Measurements from ENCODE around the gene MAG.

MAG gene

DNA sequence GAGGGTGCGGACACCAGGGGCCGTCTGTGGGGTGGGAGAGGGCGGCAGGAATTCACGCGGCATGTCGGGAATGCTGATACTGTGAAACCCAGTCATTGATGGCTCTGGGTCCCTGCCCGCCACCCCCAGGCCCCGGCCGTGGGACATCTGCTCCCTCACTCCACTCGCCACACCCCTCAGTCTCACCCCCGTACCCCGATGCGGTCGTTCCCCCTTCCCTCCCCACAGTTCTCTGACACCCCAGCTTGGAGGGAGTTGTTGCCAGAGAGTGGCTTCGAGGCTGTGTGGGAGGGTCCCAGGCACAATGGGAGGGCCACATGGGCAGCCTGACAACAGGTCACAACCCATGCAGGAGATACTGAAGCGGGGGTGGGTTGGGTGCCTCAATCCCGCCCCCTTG is 1.8 kb downstream of the MAG start:
- peaks cover 13% of the 10 kb centered on the region for H3K4me1 ChIP-seq (ENCODE audit: insufficient read depth, insufficient read length)
- H3K9me3 ChIP-seq (ENCODE audit: insufficient read depth, low read length) = no peaks in the 10 kb centered on the region
- DNase-seq (ENCODE audit: low read depth, low spot score) = no peak

DNA sequence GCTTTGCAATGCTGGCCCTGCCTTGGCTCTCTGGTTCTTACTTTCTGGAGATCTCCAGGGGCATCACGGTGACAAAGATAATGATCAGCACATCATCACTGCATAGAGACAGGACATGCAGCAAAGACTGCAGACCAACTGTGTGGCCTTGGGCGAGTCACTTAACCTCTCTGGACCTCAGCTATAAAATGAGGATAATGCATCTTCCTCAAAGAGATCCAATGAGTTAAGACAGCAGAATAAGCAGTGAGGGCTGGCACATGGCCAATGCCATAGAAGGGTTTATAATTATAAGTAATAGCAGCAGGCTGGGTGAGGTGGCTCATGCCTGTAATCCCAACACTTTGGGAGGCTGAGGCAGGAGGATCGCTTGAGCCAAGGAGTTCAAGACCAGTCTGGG is 2.4 kb downstream of the MAG start:
- H3K4me1 ChIP-seq (ENCODE audit: insufficient read depth, insufficient read length) = peaks cover 11% of the 10 kb centered on the region
- no peaks in the 10 kb centered on the region for H3K36me3 ChIP-seq (ENCODE audit: insufficient read depth, insufficient read length, low read length)
- H3K4me3 ChIP-seq (ENCODE audit: insufficient read length, low read depth) = no peak overlapping the region
- no peaks in the 10 kb centered on the region for H3K9me3 ChIP-seq (ENCODE audit: insufficient read depth, low read length)
- no peak for DNase-seq (ENCODE audit: low read depth, low spot score)
- no peaks in the 10 kb centered on the region for H3K27me3 ChIP-seq (ENCODE audit: insufficient read depth, insufficient read length)
- H3K9ac ChIP-seq (ENCODE audit: insufficient read length, low read depth) = no peak overlapping the region
- TF ChIP-seq SUZ12 (IDR thresholded peaks at IDR 0.05; ENCODE audit: extremely low read depth, insufficient read depth, insufficient read length) (no peak), ZNF274 (IDR thresholded peaks at IDR 0.05; ENCODE audit: low read depth, low read length) (no peak), YY1 (IDR thresholded peaks at IDR 0.05; ENCODE audit: insufficient read depth, insufficient read length) (no peak)

More for the DNA sequence above, 1.8 kb downstream of the MAG start:
- no peaks in the 10 kb centered on the region for H3K27me3 ChIP-seq (ENCODE audit: insufficient read depth, insufficient read length)
- no peak overlapping the region for H3K9ac ChIP-seq (ENCODE audit: insufficient read length, low read depth)
- no peaks in the 10 kb centered on the region for H3K36me3 ChIP-seq (ENCODE audit: insufficient read depth, insufficient read length, low read length)
- H3K4me3 ChIP-seq (ENCODE audit: insufficient read length, low read depth) = no peak overlapping the region
- TF ChIP-seq SUZ12 (IDR thresholded peaks at IDR 0.05; ENCODE audit: extremely low read depth, insufficient read depth, insufficient read length) (no peak), YY1 (IDR thresholded peaks at IDR 0.05; ENCODE audit: insufficient read depth, insufficient read length) (no peak), ZNF274 (IDR thresholded peaks at IDR 0.05; ENCODE audit: low read depth, low read length) (no peak)

DNA sequence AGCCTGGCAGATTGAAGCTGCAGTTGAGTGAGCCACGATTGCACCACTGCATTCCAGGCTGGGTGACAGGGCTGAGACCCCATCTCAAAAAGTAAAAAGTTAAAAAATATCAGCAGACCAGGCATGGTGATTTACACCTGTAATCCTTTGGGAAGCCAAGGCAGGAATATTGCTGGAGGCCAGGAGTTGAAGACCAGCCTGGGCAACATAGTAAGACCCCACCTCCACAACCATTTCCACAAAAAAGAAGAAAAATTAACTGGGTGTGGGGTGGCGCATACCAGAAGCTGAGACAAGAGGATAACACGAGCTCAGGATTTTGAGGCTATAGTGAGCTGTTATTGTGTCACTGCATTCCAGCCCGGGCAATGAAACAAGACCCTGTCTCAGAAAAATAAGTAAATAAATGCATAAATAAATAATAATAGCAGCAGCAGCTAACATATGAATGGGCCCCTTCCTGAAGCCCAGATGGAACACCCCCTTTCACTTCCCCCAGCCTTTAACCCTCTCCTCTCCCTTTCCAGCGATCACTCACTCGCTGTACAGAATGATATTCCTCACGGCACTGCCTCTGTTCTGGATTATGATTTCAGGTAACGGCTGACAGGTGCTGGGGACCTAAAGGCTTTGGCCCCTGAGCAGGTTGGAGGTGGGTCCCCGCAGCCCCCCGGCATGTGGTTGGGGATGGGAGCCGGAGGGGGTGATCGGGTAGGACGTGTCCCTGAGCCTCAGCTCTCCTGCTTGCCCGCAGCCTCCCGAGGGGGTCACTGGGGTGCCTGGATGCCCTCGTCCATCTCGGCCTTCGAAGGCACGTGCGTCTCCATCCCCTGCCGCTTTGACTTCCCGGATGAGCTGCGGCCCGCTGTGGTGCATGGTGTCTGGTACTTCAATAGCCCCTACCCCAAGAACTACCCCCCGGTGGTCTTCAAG is 3.2 kb downstream of the MAG start:
- H3K27me3 ChIP-seq (ENCODE audit: insufficient read depth, insufficient read length) = no peaks in the 10 kb centered on the region
- no peak overlapping the region for H3K4me3 ChIP-seq (ENCODE audit: insufficient read length, low read depth)
- TF ChIP-seq SUZ12 (IDR thresholded peaks at IDR 0.05; ENCODE audit: extremely low read depth, insufficient read depth, insufficient read length) (no peak), ZNF274 (IDR thresholded peaks at IDR 0.05; ENCODE audit: low read depth, low read length) (no peak), YY1 (IDR thresholded peaks at IDR 0.05; ENCODE audit: insufficient read depth, insufficient read length) (no peak)
- peaks cover 13% of the 10 kb centered on the region for H3K4me1 ChIP-seq (ENCODE audit: insufficient read depth, insufficient read length)
- H3K9me3 ChIP-seq (ENCODE audit: insufficient read depth, low read length) = no peaks in the 10 kb centered on the region
- DNase-seq (ENCODE audit: low read depth, low spot score) = no peak
- no peak overlapping the region for H3K9ac ChIP-seq (ENCODE audit: insufficient read length, low read depth)
- H3K36me3 ChIP-seq (ENCODE audit: insufficient read depth, insufficient read length, low read length) = no peaks in the 10 kb centered on the region

DNA sequence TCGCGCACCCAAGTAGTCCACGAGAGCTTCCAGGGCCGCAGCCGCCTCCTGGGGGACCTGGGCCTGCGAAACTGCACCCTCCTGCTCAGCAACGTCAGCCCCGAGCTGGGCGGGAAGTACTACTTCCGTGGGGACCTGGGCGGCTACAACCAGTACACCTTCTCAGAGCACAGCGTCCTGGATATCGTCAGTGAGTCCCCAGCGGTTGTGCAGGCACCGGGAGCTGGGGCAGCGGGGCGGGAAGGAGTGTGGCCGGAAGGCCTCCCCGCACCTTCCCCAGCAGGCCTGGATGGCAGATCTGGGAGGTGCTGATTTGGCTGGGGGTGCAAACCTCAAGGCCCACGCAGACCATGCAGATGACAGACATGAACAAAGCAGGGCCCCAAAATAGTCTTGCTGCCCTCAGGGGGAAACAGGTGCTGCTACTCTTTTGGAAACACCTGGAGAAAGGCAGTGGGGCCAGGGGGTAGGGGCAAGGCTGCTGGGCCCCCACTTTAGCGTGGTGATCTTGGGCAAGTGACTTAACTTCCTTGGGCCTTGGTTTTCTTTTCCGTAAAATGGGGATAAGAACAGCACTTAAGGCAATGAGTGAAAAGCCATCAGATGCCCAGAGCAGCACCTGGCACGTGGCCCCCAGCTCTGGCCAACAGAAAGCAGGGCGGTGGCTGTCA is 4.0 kb downstream of the MAG start:
- Histone ChIP-seq H3K9me3 (ENCODE audit: insufficient read depth, low read length) (no peaks in the 10 kb centered on the region), H3K4me3 (ENCODE audit: insufficient read length, low read depth) (no peak overlapping the region), H3K9ac (ENCODE audit: insufficient read length, low read depth) (no peak overlapping the region), H3K4me1 (ENCODE audit: insufficient read depth, insufficient read length) (peaks cover 10% of the 10 kb centered on the region), H3K36me3 (ENCODE audit: insufficient read depth, insufficient read length, low read length) (no peaks in the 10 kb centered on the region), H3K27me3 (ENCODE audit: insufficient read depth, insufficient read length) (no peaks in the 10 kb centered on the region)
- TF ChIP-seq YY1 (IDR thresholded peaks at IDR 0.05; ENCODE audit: insufficient read depth, insufficient read length) (no peak), SUZ12 (IDR thresholded peaks at IDR 0.05; ENCODE audit: extremely low read depth, insufficient read depth, insufficient read length) (no peak)
- no peak for DNase-seq (ENCODE audit: low read depth, low spot score)

DNA sequence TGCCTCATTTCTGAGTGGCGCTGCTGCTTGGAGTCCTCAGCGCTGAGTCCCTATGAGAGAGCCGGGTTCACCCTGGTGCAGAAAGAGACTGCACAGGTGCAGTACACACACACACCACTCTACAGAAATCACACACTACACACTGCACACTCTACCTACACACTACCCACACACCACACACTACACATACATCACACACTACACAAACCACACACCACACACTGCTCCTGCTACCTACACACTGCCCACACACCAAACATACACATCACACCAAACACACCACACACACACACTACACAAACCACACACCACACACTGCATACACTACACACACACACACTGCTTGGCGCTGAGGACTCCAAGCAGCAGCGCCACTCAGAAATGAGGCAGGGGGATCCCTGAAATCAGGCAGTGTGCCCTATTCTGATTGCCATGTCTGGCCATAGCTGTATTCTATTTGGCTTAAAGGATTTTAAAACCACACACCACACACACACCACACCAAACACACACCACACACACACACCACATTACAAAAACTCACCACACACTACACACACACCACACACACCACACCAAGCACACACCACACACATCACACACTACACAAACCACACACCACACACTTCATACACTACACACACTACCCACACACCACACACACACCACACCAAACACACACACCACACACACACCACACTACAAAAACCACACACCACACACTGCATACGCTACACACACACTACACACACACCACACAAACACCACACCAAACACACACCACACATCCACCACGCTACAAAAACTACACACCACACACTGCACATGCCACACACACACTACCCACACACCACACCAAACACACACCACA is 4.9 kb downstream of the MAG start:
- DNase-seq (ENCODE audit: low read depth, low spot score) = no peak
- Histone ChIP-seq H3K27me3 (ENCODE audit: insufficient read depth, insufficient read length) (no peaks in the 10 kb centered on the region), H3K36me3 (ENCODE audit: insufficient read depth, insufficient read length, low read length) (no peaks in the 10 kb centered on the region), H3K4me1 (ENCODE audit: insufficient read depth, insufficient read length) (peaks cover 6% of the 10 kb centered on the region), H3K9ac (ENCODE audit: insufficient read length, low read depth) (no peak overlapping the region), H3K4me3 (ENCODE audit: insufficient read length, low read depth) (no peak overlapping the region), H3K9me3 (ENCODE audit: insufficient read depth, low read length) (no peaks in the 10 kb centered on the region)
- TF ChIP-seq YY1 (IDR thresholded peaks at IDR 0.05; ENCODE audit: insufficient read depth, insufficient read length) (no peak), ZNF274 (IDR thresholded peaks at IDR 0.05; ENCODE audit: low read depth, low read length) (no peak), SUZ12 (IDR thresholded peaks at IDR 0.05; ENCODE audit: extremely low read depth, insufficient read depth, insufficient read length) (no peak)

DNA sequence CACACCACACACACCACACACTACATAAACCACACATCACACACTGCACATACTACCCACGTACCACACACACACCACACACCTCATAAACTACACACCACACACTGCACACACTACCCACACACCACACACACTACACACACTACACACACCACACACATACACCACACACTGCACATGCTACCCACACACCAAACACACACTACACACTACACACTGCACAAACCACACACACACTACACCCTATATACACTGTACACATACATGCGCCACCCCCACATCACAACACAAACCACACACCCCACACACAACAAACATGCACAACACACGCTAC is 5.5 kb downstream of the MAG start:
- Histone ChIP-seq H3K4me1 (ENCODE audit: insufficient read depth, insufficient read length) (peaks cover 6% of the 10 kb centered on the region), H3K9ac (ENCODE audit: insufficient read length, low read depth) (no peak overlapping the region)
- no peak for TF ChIP-seq SUZ12 (IDR thresholded peaks at IDR 0.05; ENCODE audit: extremely low read depth, insufficient read depth, insufficient read length)
- TF ChIP-seq YY1 (IDR thresholded peaks at IDR 0.05; ENCODE audit: insufficient read depth, insufficient read length) = no peak
- TF ChIP-seq ZNF274 (IDR thresholded peaks at IDR 0.05; ENCODE audit: low read depth, low read length) = no peak

More for the DNA sequence above, 5.5 kb downstream of the MAG start:
- Histone ChIP-seq H3K36me3 (ENCODE audit: insufficient read depth, insufficient read length, low read length) (no peaks in the 10 kb centered on the region), H3K9me3 (ENCODE audit: insufficient read depth, low read length) (no peaks in the 10 kb centered on the region), H3K4me3 (ENCODE audit: insufficient read length, low read depth) (no peak overlapping the region), H3K27me3 (ENCODE audit: insufficient read depth, insufficient read length) (no peaks in the 10 kb centered on the region)
- DNase-seq (ENCODE audit: low read depth, low spot score) = no peak

All from NT2/D1 (cell line).